ENCODE measurements around the gene DUT.

DNA sequence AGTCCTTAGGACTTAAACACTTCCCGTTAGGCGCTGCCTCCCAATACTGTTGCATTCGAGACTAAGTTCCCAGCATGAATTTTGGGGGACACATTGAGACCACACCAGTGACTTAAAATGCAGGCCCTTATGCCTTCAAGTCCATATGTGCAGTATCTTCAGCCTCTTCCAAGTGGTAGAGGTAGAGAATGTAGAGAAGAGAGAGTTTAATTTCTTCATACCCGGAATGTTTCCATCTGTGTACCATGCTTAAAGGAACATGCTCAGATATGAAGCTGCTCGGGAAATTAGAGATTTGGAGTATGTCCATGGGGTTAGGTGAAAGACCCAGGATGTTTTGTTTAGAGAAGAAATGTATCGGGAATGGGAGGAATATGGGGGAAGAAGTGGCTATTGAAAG is 12.6 kb downstream of the DUT start:
- TF ChIP-seq, protein P1, sequence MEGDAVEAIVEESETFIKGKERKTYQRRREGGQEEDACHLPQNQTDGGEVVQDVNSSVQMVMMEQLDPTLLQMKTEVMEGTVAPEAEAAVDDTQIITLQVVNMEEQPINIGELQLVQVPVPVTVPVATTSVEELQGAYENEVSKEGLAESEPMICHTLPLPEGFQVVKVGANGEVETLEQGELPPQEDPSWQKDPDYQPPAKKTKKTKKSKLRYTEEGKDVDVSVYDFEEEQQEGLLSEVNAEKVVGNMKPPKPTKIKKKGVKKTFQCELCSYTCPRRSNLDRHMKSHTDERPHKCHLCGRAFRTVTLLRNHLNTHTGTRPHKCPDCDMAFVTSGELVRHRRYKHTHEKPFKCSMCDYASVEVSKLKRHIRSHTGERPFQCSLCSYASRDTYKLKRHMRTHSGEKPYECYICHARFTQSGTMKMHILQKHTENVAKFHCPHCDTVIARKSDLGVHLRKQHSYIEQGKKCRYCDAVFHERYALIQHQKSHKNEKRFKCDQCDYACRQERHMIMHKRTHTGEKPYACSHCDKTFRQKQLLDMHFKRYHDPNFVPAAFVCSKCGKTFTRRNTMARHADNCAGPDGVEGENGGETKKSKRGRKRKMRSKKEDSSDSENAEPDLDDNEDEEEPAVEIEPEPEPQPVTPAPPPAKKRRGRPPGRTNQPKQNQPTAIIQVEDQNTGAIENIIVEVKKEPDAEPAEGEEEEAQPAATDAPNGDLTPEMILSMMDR (conservative IDR thresholded peaks at IDR 0.05 in 1 of 2, IDR thresholded peaks at IDR 0.05 in 1 of 2; ENCODE audit: extremely low read depth in 1 of 2, insufficient read depth in 1 of 2, low read depth in 1 of 2, low read length in 2 of 2): no peak
- TF ChIP-seq EZH2 (IDR thresholded peaks at IDR 0.05; ENCODE audit: borderline replicate concordance, low read length): no peak

Data from mammary epithelial cell (primary cell).